GM18502 (cell line): ENCODE results near the gene TEX53.

Experiments used
- ATAC-seq: cut with Tn5 transposase; IDR thresholded peaks from one replicate; pipeline ENCODE4 v1.9.1; 2021; ENCODE audit warnings: mild to moderate bottlenecking; ENCODE audit not compliant: unreplicated experiment, poor library complexity

The TEX53 gene

GRCh38 chr9:114680259-114681001, 22.8 kb upstream of the TEX53 start:
- ATAC-seq, result no peak

GRCh38 chr9:114678795-114679194, 21.2 kb upstream of the TEX53 start:
- ATAC-seq, result no peak

GRCh38 chr9:114678130-114678529, 20.5 kb upstream of the TEX53 start:
- ATAC-seq, result no peak

- no peak for ATAC-seq
Measured at GRCh38 chr9:114677418-114677817, 19.8 kb upstream of the TEX53 start.

GRCh38 chr9:114676901-114677300, 19.3 kb upstream of the TEX53 start:
- ATAC-seq, result no peak

- no peak for ATAC-seq
Measured at GRCh38 chr9:114674798-114675540, 17.4 kb upstream of the TEX53 start.

GRCh38 chr9:114674076-114674797, 16.6 kb upstream of the TEX53 start:
- no peak for ATAC-seq

GRCh38 chr9:114671605-114672004, 14.0 kb upstream of the TEX53 start:
- ATAC-seq, result no peak

- ATAC-seq, result no peak
Measured at GRCh38 chr9:114669961-114670360, 12.4 kb upstream of the TEX53 start.

GRCh38 chr9:114668146-114668545, 10.5 kb upstream of the TEX53 start:
- ATAC-seq, result no peak

- no peak for ATAC-seq
Measured at GRCh38 chr9:114666851-114667250, 9.2 kb upstream of the TEX53 start.

GRCh38 chr9:114666401-114666800, 8.8 kb upstream of the TEX53 start:
- no peak for ATAC-seq

- ATAC-seq, result no peak
Measured at GRCh38 chr9:114664181-114664580, 6.6 kb upstream of the TEX53 start.

GRCh38 chr9:114662081-114662989, 4.7 kb upstream of the TEX53 start:
- peak; percentile 70 for ATAC-seq

GRCh38 chr9:114656301-114656700, 1.3 kb downstream of the TEX53 start:
- ATAC-seq, result no peak

- no peak for ATAC-seq
Measured at GRCh38 chr9:114655689-114656088, 1.9 kb downstream of the TEX53 start.

- ATAC-seq, result peak; percentile 67
Measured at GRCh38 chr9:114653556-114654159, 3.9 kb downstream of the TEX53 start.

- ATAC-seq, result peak; percentile 8
Measured at GRCh38 chr9:114652776-114653555, 4.6 kb downstream of the TEX53 start.

- ATAC-seq, result no peak
Measured at GRCh38 chr9:114643896-114644295, 13.7 kb downstream of the TEX53 start.
